MCF 10A (cell line): ENCODE measurements around the gene EYA3. TPM values are rescaled to one million over a fixed set of nuclear protein-coding genes. Genes with fewer than 3 reads are reported as not detected.
A peak's percentile ranks its signal among the peaks of the same experiment; 100 is the strongest.

ENCODE experiments used
- BruUV-seq: library from RNA; stranded (reverse); fragments of 400-500 nt; replicated peaks from 2 replicates; lab custom pipeline; 2021; lab: Mats Ljungman, UMichigan
- CTCF ChIA-PET: fragments of 300-600 bp; sonication (Branson Sonifier 250); formaldehyde crosslinking; extraction: SDS; loops from one replicate; lab custom pipeline; 2021; ENCODE audit warnings: antibody characterized with exemption, inconsistent platforms; lab: Yijun Ruan, JAX
- POLR2A ChIA-PET: fragments of 300-600, 350-650 bp; sonication (Branson Sonifier 250); formaldehyde crosslinking; extraction: SDS; loops from one replicate; lab custom pipeline; 2020; ENCODE audit warnings: antibody characterized with exemption, inconsistent platforms; lab: Yijun Ruan, JAX
- DNase-seq: peaks from one replicate; pipeline ENCODE4 v3.0.0-alpha.2; 2018; ENCODE audit not compliant: unreplicated experiment
- H3K27ac Mint-ChIP-seq: one replicate; pipeline ENCODE4 v1.8.0; 2022; ENCODE audit warnings: mild to moderate bottlenecking, low read depth, mixed read lengths; ENCODE audit not compliant: unreplicated experiment
- H3K27me3 Mint-ChIP-seq: one replicate; pipeline ENCODE4 v1.8.0; 2022; ENCODE audit warnings: mixed read lengths; ENCODE audit not compliant: insufficient read depth, unreplicated experiment
- H3K36me3 Mint-ChIP-seq: one replicate; pipeline ENCODE4 v1.8.0; 2022; ENCODE audit warnings: mild to moderate bottlenecking, moderate library complexity, mixed read lengths; ENCODE audit not compliant: insufficient read depth, unreplicated experiment
- H3K4me1 Mint-ChIP-seq: one replicate; pipeline ENCODE4 v1.8.0; 2022; ENCODE audit warnings: mixed read lengths; ENCODE audit not compliant: insufficient read depth, unreplicated experiment
- H3K4me3 Mint-ChIP-seq: one replicate; pipeline ENCODE4 v1.8.0; 2022; ENCODE audit warnings: mild to moderate bottlenecking, moderate library complexity, mixed read lengths; ENCODE audit not compliant: unreplicated experiment
- H3K9me3 Mint-ChIP-seq: one replicate; pipeline ENCODE4 v1.8.0; 2022; ENCODE audit warnings: mixed read lengths; ENCODE audit not compliant: unreplicated experiment
- intact Hi-C: fragments of 100-400 bp; cut with micrococcal nuclease; formaldehyde crosslinking; loops from 2 replicates; pipeline ENCODE4 v1.14.1; 2022
- total RNA-seq: library from RNA; stranded (reverse); gene quantifications from 2 replicates; pipeline ENCODE4 v1.2.3, GENCODE V29; 2022
- TF ChIP-seq, protein P1 (sequence below): fragments of 200-600 bp; IDR thresholded peaks from one replicate; pipeline ENCODE4 v1.8.0; 2022; ENCODE audit warnings: antibody characterized with exemption, mild to moderate bottlenecking; ENCODE audit not compliant: unreplicated experiment

The EYA3 gene
- total RNA-seq, 1 experiment from 2014 or later = 14.4 TPM

DNA sequence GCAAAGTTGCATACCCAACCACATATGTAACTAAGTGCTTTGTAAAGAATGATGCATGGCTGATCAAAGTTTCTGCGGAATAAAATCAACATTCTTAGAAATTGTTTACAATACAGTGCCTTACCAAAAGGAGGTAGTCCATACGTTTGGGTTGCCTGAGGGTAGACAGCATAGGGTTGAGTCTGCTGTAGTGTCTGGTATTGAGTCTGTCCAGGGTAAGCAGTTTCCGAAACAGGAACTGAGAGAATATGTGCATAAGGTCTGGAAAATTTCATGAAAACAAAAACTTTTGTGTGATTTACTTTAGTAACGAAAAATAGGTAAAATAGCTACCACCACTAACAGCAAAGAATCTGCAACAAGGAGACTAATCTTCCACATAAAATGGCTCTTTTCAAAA, 53.0 kb downstream of the EYA3 start:
- H3K27me3 Mint-ChIP-seq = no peaks in the 10 kb centered on the region
- H3K9me3 Mint-ChIP-seq = no peaks in the 10 kb centered on the region
- H3K4me1 Mint-ChIP-seq = no peaks in the 10 kb centered on the region

DNA sequence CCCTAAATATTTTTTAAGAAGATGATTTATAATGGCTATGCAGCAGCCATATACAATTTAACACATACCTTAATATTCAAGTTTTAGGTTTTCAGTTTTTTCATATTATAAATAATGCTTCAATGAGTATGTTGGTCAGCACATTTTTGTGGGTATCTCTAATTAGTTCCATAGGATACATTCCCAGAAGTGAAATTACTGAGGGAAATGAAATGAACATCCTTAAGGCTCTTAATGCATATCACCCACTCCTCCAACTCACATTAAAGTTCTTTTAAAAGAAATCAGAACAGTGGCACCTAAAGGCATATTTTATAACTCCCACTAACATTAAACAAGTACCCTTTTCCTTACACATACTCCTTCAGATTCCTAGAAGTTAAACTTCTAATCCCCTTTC, 56.1 kb downstream of the EYA3 start:
- Mint-ChIP-seq H3K27me3 (no peaks in the 10 kb centered on the region), H3K36me3 (peaks cover 16% of the 10 kb centered on the region), H3K4me3 (no peak overlapping the region), H3K4me1 (no peaks in the 10 kb centered on the region), H3K9me3 (no peaks in the 10 kb centered on the region), H3K27ac (peak overlapping the region; percentile 19)
- ChIA-PET CTCF (interaction anchor here (1.5 kb wide), 1 partner anchor 10 kb away, joined by 5 read pairs; no protein-coding TSS in a partner anchor), POLR2A (no interaction called here)
- BruUV-seq = no TSS peak
- no peak for DNase-seq
- TF ChIP-seq, protein P1, sequence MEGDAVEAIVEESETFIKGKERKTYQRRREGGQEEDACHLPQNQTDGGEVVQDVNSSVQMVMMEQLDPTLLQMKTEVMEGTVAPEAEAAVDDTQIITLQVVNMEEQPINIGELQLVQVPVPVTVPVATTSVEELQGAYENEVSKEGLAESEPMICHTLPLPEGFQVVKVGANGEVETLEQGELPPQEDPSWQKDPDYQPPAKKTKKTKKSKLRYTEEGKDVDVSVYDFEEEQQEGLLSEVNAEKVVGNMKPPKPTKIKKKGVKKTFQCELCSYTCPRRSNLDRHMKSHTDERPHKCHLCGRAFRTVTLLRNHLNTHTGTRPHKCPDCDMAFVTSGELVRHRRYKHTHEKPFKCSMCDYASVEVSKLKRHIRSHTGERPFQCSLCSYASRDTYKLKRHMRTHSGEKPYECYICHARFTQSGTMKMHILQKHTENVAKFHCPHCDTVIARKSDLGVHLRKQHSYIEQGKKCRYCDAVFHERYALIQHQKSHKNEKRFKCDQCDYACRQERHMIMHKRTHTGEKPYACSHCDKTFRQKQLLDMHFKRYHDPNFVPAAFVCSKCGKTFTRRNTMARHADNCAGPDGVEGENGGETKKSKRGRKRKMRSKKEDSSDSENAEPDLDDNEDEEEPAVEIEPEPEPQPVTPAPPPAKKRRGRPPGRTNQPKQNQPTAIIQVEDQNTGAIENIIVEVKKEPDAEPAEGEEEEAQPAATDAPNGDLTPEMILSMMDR = no peak
- intact Hi-C loops = no loop called here

More for the DNA sequence above, 53.0 kb downstream of the EYA3 start:
- TF ChIP-seq, protein P1 = no peak
- ChIA-PET CTCF (interaction anchor here (0.6 kb wide), 2 partner anchors 43 to 177 kb away, joined by 3 read pairs; no protein-coding TSS in a partner anchor), POLR2A (interaction anchor here (0.7 to 1.1 kb wide), 2 partner anchors 54 to 63 kb away, joined by 3 read pairs; no protein-coding TSS in a partner anchor)
- no TSS peak for BruUV-seq
- H3K4me3 Mint-ChIP-seq = no peak overlapping the region
- DNase-seq = no peak
- intact Hi-C loops = no loop called here
- peaks cover 20% of the 10 kb centered on the region for H3K36me3 Mint-ChIP-seq
- no peak overlapping the region for H3K27ac Mint-ChIP-seq

DNA sequence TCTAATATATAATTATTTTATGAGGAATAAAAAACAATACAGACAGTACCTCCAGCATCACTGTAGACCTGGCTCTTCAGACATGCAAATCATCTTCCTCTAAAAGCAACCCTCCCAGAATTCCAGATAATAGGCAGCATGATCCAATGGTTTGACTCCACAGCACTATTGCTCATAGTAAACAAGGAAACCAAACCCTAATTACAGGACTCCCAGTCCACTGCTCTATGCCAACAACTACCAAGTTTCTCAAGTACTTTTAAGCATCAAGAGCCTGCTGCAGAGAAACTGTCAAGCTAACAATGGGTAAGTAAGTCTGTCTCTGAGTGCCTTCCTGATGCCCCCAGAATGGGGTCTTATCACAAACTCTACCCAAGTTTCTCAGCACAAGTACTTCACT, 57.2 kb downstream of the EYA3 start:
- POLR2A ChIA-PET = interaction anchor here (0.8 kb wide), 1 partner anchor 36 kb away, joined by 3 read pairs; no protein-coding TSS in a partner anchor
- no peaks in the 10 kb centered on the region for H3K27me3 Mint-ChIP-seq
- BruUV-seq = no TSS peak

DNA sequence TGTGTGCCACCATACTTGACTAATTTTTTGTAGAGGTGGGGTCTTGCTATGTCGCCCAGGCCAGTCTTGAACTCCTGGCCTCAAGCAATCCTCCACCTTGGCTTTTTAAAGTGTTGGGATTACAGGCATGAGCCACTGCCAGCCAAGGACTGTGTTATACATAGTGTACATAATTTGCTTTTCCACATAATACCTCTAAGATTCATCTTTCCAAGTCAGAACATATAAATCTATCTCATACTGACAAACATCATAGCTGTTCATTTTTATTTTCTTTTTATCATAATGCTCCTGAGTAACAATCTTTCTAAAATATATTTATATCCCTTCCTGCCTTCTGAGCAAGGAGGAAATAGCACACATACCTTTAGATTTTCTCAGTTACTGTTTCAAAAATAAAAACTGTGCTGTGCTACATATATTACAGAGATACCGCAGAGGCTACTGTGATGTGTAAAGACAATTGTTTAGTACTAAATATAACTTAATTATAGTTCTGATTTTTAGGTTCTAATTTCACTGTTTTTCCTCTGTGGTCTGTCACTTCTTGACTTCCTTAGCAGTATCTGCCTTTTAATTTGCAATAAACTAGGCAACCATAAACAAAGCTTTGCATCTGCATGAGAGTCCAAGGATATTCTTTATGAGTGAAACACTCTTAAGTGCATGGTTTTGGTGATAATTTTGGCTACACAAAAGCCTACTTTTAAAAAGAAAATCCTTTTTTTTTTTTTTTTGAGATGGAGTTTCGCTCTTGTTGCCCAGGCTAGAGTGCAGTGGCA, 59.3 kb downstream of the EYA3 start:
- H3K9me3 Mint-ChIP-seq = no peaks in the 10 kb centered on the region
- TF ChIP-seq, protein P1 = no peak
- no TSS peak for BruUV-seq
- H3K27ac Mint-ChIP-seq = no peak overlapping the region
- intact Hi-C loops = no loop called here
- CTCF ChIA-PET = no interaction called here
- peaks cover 6% of the 10 kb centered on the region for H3K36me3 Mint-ChIP-seq
- no peaks in the 10 kb centered on the region for H3K4me1 Mint-ChIP-seq
- H3K4me3 Mint-ChIP-seq = no peak overlapping the region
- no peak for DNase-seq
- POLR2A ChIA-PET = interaction anchor here (0.7 kb wide), 1 partner anchor 39 kb away, joined by 3 read pairs; no protein-coding TSS in a partner anchor
- no peaks in the 10 kb centered on the region for H3K27me3 Mint-ChIP-seq

More for the DNA sequence above, 57.2 kb downstream of the EYA3 start:
- no peaks in the 10 kb centered on the region for H3K9me3 Mint-ChIP-seq
- peaks cover 19% of the 10 kb centered on the region for H3K36me3 Mint-ChIP-seq
- no peaks in the 10 kb centered on the region for H3K4me1 Mint-ChIP-seq
- no peak for DNase-seq
- intact Hi-C loops = no loop called here
- peak overlapping the region; percentile 19 for H3K27ac Mint-ChIP-seq
- TF ChIP-seq, protein P1 = no peak
- CTCF ChIA-PET = interaction anchor here (0.6 kb wide), 1 partner anchor 231 kb away, joined by 3 read pairs; no protein-coding TSS in a partner anchor
- no peak overlapping the region for H3K4me3 Mint-ChIP-seq
